Memory B cell (primary cell): ENCODE data around the gene C15orf40.
"Not testable (repeated sequence)": the region's sequence is repeated elsewhere in the genome, so short reads cannot be mapped to it uniquely, and the experiment has no call there.

Source experiments
- ATAC-seq: fragments of 150-1000 bp; cut with Tn5 transposase; 2 replicates; pipeline ENCODE4 v1.10.0; 2021; ENCODE audit warnings: low read depth, mild to moderate bottlenecking, moderate library complexity
- DNase-seq, 2 donors: peaks; one replicate each; pipeline ENCODE4 v3.0.0; 2022; ENCODE audit warnings: low spot score in 2 of 2
- H3K27ac Mint-ChIP-seq: one replicate; pipeline ENCODE4 v1.8.0; 2022; ENCODE audit warnings: mild to moderate bottlenecking, moderate library complexity, mixed read lengths
- H3K27me3 Mint-ChIP-seq: one replicate; pipeline ENCODE4 v1.8.0; 2022; ENCODE audit warnings: mixed read lengths
- H3K36me3 Mint-ChIP-seq: one replicate; pipeline ENCODE4 v1.8.0; 2022; ENCODE audit warnings: mild to moderate bottlenecking, mixed read lengths
- H3K4me1 Mint-ChIP-seq: one replicate; pipeline ENCODE4 v1.8.0; 2022; ENCODE audit warnings: mixed read lengths
- H3K4me3 Mint-ChIP-seq: one replicate; pipeline ENCODE4 v1.8.0; 2022; ENCODE audit warnings: mild to moderate bottlenecking, moderate library complexity, mixed read lengths
- H3K9me3 Mint-ChIP-seq: one replicate; pipeline ENCODE4 v1.8.0; 2022; ENCODE audit warnings: mixed read lengths

C15orf40 gene

GRCh38 chr15:82952158-82953081 is 59.0 kb downstream of the C15orf40 start, which contains the start of gene HOMER2:
HOMER2 (minus strand) TSS chr15:82952720; CDS start chr15:82952535, 185 bp downstream.
- no peaks in the 10 kb centered on the region for H3K36me3 Mint-ChIP-seq

GRCh38 chr15:82951472-82952157 is 59.8 kb downstream of the C15orf40 start:
- Mint-ChIP-seq H3K4me1 (no peaks in the 10 kb centered on the region), H3K36me3 (no peaks in the 10 kb centered on the region), H3K9me3 (no peaks in the 10 kb centered on the region), H3K27ac (no peak overlapping the region), H3K4me3 (peak overlapping the region; percentile 63), H3K27me3 (peaks cover 6% of the 10 kb centered on the region)
- DNase-seq (no peak), ATAC-seq (no peak)

More at GRCh38 chr15:82952158-82953081, 59.0 kb downstream of the C15orf40 start, which contains the start of gene HOMER2:
- ATAC-seq (peak; percentile 80), DNase-seq (peak in 1 of 2 donors; percentile 18)
- no peaks in the 10 kb centered on the region for H3K4me1 Mint-ChIP-seq
- no peak within 1 kb of the TSS for H3K27ac Mint-ChIP-seq
- no peaks in the 10 kb centered on the region for H3K9me3 Mint-ChIP-seq
- peak within 1 kb of the TSS; percentile 63 for H3K4me3 Mint-ChIP-seq
- H3K27me3 Mint-ChIP-seq = peaks cover 3% of the 10 kb centered on the region

GRCh38 chr15:82950746-82951370 is 60.6 kb downstream of the C15orf40 start:
- Mint-ChIP-seq H3K4me1 (no peaks in the 10 kb centered on the region), H3K27ac (no peak overlapping the region), H3K27me3 (peaks cover 6% of the 10 kb centered on the region), H3K36me3 (no peaks in the 10 kb centered on the region), H3K4me3 (no peak overlapping the region), H3K9me3 (no peaks in the 10 kb centered on the region)
- DNase-seq (no peak), ATAC-seq (peak; percentile 28)

GRCh38 chr15:82950295-82950694 is 61.1 kb downstream of the C15orf40 start:
- Mint-ChIP-seq H3K9me3 (no peaks in the 10 kb centered on the region), H3K27ac (no peak overlapping the region), H3K4me1 (no peaks in the 10 kb centered on the region), H3K4me3 (no peak overlapping the region), H3K36me3 (no peaks in the 10 kb centered on the region), H3K27me3 (peaks cover 6% of the 10 kb centered on the region)
- DNase-seq (no peak), ATAC-seq (no peak)

- no peak for DNase-seq
- Mint-ChIP-seq H3K9me3 (no peaks in the 10 kb centered on the region), H3K4me3 (no peak overlapping the region), H3K27me3 (peaks cover 12% of the 10 kb centered on the region), H3K4me1 (no peaks in the 10 kb centered on the region), H3K27ac (no peak overlapping the region), H3K36me3 (no peaks in the 10 kb centered on the region)
- ATAC-seq = no peak
These were observed 65.2 kb downstream of the C15orf40 start for GRCh38 chr15:82946155-82946701.

- Mint-ChIP-seq H3K36me3 (no peaks in the 10 kb centered on the region), H3K9me3 (no peaks in the 10 kb centered on the region), H3K27me3 (peaks cover 12% of the 10 kb centered on the region), H3K27ac (no peak overlapping the region), H3K4me3 (no peak overlapping the region), H3K4me1 (no peaks in the 10 kb centered on the region)
- ATAC-seq = no peak
- DNase-seq = no peak
These were observed 66.1 kb downstream of the C15orf40 start for GRCh38 chr15:82945326-82945725.

GRCh38 chr15:82944821-82945220 is 66.6 kb downstream of the C15orf40 start:
- DNase-seq (no peak), ATAC-seq (no peak)
- Mint-ChIP-seq H3K36me3 (no peaks in the 10 kb centered on the region), H3K27ac (no peak overlapping the region), H3K4me3 (no peak overlapping the region), H3K27me3 (peaks cover 12% of the 10 kb centered on the region), H3K4me1 (no peaks in the 10 kb centered on the region), H3K9me3 (no peaks in the 10 kb centered on the region)

- no peak overlapping the region for H3K27ac Mint-ChIP-seq
- no peak overlapping the region for H3K4me3 Mint-ChIP-seq
- H3K36me3 Mint-ChIP-seq = peaks cover 1% of the 10 kb centered on the region
- DNase-seq = no peak
- H3K27me3 Mint-ChIP-seq = peaks cover 13% of the 10 kb centered on the region
- no peak for ATAC-seq
- no peaks in the 10 kb centered on the region for H3K4me1 Mint-ChIP-seq
- H3K9me3 Mint-ChIP-seq = no peaks in the 10 kb centered on the region
These were observed 67.4 kb downstream of the C15orf40 start for GRCh38 chr15:82944056-82944455.

- H3K27ac Mint-ChIP-seq = no peak overlapping the region
- peaks cover 9% of the 10 kb centered on the region for H3K36me3 Mint-ChIP-seq
- peaks cover 21% of the 10 kb centered on the region for H3K27me3 Mint-ChIP-seq
- ATAC-seq = no peak
- H3K9me3 Mint-ChIP-seq = peaks cover 2% of the 10 kb centered on the region
- no peak overlapping the region for H3K4me3 Mint-ChIP-seq
- no peak for DNase-seq
- no peaks in the 10 kb centered on the region for H3K4me1 Mint-ChIP-seq
These were observed 68.3 kb downstream of the C15orf40 start for GRCh38 chr15:82943176-82943575.

- ATAC-seq (no peak), DNase-seq (no peak)
- H3K36me3 Mint-ChIP-seq = peaks cover 9% of the 10 kb centered on the region
- peaks cover 2% of the 10 kb centered on the region for H3K9me3 Mint-ChIP-seq
- H3K27me3 Mint-ChIP-seq = peaks cover 21% of the 10 kb centered on the region
- no peaks in the 10 kb centered on the region for H3K4me1 Mint-ChIP-seq
- H3K4me3 Mint-ChIP-seq = no peak overlapping the region
- H3K27ac Mint-ChIP-seq = no peak overlapping the region
These were observed 68.7 kb downstream of the C15orf40 start for GRCh38 chr15:82942691-82943090.

- H3K27me3 Mint-ChIP-seq = peaks cover 24% of the 10 kb centered on the region
- H3K27ac Mint-ChIP-seq, H3K4me3 Mint-ChIP-seq, H3K9me3 Mint-ChIP-seq, DNase-seq, H3K4me1 Mint-ChIP-seq, H3K36me3 Mint-ChIP-seq, ATAC-seq: not testable (repeated sequence)
These were observed 71.8 kb downstream of the C15orf40 start for GRCh38 chr15:82939678-82940077.
